Measurements from ENCODE around the gene LAPTM5.

GRCh38 chr1:30774550-30775432, 17.2 kb upstream of the LAPTM5 start:
- TF ChIP-seq CTCF (IDR thresholded peaks at IDR 0.05) (no peak), POLR2A (IDR thresholded peaks at IDR 0.05) (no peak)
